ENCODE data around the gene ZNF827. TPM values are rescaled to one million over a fixed set of nuclear protein-coding genes. Genes with fewer than 3 reads are reported as not detected.
A peak's percentile ranks its signal among the peaks of the same experiment; 100 is the strongest.

The ZNF827 gene
- total RNA-seq, 1 donor from 2014 or later: 3.3 TPM

DNA sequence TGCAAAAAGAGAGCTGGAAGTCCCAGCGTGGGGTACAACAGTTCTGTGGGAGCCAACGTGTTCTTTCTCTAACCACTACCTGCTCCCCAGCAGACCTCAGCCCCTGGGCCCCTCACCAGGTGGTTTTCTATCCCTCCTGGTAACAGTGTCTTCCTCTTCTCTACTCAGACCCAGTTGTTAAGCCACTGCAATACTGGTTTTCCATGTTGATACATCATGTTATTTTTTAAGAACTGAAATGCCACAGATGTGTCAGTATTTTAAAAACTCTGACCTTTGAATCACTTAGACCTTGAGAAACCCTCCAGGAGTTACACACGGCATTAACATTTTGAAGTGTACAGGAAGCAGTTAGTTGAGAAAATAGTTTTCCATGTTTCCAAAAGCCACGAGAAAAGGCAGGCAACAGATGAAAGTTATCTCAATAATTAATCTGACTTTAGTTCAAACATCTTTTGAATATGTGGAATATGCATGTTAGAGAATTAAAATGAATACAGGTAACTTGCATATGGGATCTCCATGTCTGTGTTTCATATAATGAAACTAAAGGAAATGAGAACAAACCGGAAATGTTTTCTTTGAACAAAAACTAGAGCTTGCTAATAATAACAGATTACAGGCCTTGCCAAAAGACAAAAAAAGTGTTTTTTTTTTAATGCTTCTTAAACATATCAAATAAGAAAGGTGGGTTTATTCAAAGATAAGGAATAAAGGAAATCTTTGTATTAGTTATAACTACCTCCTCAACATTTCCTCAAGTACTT lies 108.8 kb downstream of the ZNF827 start:
- DNase-seq (ENCODE audit: low read depth, low spot score): no peak

DNA sequence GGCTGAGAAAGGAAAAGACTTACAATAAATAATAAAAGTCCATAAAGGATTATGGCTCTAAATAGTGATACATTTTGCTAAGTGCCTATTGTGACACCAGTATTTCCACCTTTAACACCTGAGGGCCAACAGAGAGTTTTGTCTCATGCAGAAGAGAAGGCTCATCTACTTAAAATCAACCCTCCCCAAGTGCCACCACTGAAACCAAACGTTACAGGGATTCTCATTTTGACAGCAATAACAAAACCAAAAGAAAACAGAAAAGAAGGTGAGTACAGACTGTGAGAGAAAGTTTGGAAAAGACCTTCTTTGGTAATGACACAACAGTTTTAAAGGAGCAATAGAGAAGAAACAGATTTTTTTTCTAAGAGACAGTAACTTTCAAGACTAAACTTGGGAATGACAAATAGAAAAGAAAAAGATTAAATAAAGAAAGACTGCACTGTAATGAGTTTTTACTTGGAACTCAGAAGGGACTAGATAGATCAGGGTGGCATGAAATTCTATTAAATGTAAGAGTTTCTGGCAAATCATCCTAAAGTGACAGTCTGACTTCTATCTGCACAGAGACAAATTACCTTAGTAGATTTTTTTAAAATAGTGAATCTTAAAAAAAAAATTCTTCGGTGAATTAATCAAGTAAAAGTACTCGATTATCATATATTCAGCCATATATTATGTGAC lies 109.7 kb downstream of the ZNF827 start:
- no peak for DNase-seq (ENCODE audit: low read depth, low spot score)

DNA sequence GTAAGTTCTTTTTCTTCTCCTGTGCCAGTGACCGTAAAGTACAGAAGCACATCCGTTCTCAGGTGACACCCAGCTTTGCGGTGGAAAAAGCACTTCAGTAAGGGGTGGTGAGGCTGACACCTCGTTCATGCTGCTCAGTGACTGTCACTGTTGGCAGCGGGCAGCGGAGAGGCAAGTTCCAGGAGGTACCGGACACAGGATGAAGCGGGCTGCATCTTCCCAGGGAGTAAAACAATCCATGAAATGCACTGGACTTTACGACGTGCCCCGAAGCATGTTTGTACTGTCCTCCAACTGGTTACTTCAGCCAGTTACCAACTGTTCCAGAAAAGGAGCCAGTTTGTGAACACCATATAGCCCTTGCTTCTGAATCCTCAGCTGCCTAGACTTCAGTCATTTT lies 110.7 kb downstream of the ZNF827 start:
- DNase-seq (ENCODE audit: low read depth, low spot score): no peak

DNA sequence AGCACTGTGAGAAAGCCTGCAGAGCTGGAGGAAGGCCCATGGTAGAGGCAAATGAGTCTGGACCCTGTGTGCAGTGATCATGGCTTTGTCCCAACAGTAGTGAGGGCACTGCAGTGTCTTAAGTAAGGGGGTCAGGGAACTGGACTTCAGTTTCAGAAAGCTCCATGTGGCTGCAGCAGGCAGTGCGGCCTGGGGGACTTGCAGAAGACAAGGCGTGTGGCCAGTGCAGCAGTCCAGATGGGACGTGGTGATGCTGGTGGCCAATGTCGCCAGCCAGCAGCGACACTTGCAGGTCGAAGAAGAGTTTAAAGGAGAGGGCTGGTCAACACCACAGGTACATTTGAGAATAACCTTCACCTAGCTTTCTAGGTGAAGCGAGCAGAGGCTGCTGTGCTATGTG lies 113.4 kb downstream of the ZNF827 start:
- no peak for DNase-seq (ENCODE audit: low read depth, low spot score)

DNA sequence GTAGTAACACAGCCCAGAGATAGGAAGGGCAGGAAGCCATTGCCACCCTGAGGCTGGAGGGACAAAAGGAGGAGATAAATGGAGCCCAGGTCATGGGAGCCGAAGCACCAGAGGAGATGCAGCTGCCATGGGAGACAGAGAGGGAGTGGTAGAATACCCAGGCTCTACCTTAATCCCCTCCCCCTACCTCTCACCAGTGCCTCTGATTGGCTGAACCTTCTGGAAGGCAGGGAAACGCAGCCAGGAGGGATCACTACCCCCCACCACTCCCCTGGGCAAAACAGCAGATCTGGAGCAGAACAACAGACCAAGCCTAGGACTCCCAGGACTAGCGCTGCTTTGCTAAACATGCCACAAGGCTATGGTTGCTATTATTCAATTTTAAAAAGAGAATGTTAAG lies 114.2 kb downstream of the ZNF827 start:
- DNase-seq (ENCODE audit: low read depth, low spot score): no peak

DNA sequence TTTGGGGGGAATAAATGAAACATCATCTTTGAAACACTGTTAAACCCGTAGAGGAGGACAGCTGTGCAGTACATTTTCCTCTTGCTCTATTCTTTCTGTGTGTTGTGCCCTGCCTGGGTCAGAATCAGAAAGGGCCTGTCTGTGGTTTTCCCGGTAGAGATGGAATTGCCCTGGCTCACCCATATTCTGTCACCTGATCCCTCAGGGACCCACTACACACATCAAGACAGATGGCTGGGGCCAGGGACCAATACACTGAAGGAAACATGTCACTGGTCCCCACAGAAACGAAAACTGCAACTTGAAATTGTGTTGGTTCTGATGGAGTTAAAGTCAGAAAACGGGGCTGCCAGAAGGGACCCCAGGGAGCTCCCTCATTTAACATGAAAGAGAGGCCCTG lies 114.9 kb downstream of the ZNF827 start:
- no peak for DNase-seq (ENCODE audit: low read depth, low spot score)

DNA sequence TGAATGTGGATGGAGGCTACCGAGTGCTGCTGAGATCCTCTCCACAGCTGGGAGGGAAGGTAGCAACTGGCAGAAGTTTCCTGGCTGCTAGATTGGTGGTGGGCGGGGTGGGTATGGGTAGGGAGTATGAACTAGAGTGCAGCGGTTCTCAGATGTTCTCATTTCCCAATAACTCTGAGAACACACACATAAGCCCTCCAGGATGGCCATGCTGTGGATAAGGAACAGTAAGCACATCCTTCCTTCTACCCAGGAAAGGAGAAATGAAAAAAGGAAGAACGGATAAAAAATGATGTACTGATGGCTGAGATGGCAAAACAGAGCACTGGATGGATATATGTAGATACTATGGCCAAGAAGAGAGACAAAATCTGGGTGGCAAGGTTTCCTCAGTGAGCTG lies 116.0 kb downstream of the ZNF827 start:
- DNase-seq (ENCODE audit: low read depth, low spot score): no peak

DNA sequence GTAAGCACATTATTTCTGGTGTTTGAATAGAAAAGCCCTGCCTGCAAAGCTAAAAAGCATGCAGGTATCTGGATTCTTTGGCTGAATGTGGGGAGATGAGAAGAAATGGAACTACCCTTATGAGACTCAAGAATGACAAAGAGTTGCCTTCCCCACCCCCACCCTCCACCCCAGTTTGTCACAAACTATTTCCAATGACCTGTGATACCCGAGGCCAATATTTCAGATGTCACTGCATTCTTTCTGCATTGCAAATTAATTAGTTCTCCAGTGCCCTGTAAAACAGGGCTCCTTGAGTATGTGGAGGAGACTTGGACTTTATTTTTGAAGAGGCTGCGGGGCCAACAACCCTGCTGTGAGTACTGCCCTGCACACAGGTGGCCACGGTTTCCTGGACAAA lies 116.4 kb downstream of the ZNF827 start:
- DNase-seq (ENCODE audit: low read depth, low spot score): no peak

DNA sequence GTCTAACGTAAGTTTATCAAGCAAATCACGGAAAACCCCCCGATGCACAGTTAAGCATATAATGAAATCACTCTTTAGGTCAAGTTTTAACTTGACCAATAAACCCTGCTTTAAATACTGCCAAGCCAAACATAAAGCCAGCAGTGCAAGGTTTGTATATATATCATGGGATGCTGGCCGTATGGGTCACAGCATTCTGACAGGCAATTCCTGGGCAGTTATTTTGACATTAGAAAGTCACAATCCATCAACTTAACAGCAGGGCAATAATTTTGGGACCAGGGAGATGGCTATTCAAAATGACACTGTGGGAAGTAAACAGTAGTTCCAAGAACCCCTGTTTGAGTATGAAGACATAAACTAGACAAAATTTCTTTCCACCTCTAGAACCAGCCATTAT lies 116.9 kb downstream of the ZNF827 start:
- DNase-seq (ENCODE audit: low read depth, low spot score): no peak

DNA sequence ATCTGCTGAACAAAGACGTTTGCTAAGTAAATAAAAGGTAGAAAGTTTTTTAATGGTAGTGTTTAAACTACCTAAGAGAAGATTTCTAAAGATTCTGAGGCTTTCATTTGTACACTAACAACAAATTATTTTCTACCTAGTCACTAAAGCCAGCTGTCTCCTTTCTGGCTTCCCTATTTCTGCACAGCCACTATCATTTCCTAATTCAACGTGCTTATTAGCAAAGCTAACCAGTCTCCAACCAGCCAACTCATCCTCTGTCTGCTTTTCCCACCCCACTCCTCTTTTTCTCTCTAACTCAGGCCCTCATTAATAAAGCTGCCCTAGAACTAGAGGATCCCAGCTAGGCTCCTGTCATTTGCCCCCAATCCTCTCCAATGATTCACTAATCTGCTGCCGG lies 118.2 kb downstream of the ZNF827 start:
- no peak for DNase-seq (ENCODE audit: low read depth, low spot score)

DNA sequence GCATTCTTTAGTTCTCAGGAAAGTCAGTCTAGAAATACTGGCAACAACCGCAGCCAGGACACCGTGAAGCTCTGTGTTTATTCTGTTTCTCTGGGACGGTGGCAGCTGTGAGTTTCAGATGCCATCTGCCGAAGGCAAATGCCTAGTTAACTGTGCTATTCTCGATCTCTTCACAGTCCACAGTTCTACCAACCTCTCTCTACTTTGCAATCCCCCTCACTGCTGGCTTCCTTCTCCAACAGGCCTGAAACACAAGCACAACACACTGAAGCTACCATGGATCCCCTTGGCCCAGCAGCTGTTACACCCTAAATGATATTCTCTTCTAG lies 118.8 kb downstream of the ZNF827 start:
- no peak for DNase-seq (ENCODE audit: low read depth, low spot score)

DNA sequence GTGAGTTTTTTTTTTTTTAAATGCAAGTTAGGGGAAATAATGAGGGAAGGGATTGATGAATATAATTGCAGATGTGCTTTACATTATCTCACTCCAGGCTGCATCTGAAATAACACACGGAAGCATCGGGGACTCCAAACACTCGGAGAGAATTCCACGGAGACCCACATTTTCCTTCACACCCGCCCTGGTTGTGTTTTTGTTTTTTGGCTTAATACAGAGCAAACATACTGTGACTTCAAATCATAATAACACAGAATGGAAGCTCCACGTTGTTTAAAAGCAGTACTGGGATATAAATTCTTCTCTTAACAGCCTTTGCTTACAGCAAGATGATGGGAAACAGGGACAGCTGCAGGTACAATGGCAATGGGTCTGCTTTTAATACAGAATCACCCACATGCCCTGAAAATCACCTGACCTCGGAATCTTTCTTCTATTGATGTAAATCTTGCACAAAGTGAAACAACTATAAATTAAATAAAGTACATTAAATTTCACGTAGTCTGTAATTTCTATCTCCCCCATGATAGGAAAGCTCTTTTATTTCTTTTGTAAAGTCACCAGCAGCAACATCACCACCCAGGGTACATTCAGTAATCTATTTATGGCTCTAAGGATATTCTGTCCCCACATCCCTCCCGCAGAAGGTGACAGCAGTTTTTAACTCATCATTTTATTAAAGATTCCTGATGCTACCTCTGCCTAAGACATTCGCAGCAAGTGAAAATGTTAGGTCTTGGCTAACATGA lies 119.3 kb downstream of the ZNF827 start:
- DNase-seq (ENCODE audit: low read depth, low spot score): no peak

DNA sequence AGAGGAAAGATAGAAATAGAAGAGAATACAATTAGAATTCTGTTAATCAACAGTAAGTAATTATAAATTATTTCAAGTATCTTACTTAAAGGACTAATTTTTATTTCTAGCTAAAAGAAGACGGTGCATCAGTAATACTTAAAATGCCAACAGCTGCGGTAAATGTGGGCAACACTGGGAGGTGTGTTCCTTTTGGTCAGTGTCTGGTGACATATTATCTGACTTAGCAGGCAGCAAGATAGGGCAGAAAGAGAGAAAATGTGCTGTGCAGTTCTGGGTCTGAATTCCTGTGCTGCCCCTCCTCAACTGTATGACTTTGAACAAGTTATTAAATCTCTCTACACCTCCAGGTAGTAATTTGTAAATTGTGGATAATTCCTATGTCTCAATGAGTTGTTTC lies 120.6 kb downstream of the ZNF827 start:
- no peak for DNase-seq (ENCODE audit: low read depth, low spot score)

DNA sequence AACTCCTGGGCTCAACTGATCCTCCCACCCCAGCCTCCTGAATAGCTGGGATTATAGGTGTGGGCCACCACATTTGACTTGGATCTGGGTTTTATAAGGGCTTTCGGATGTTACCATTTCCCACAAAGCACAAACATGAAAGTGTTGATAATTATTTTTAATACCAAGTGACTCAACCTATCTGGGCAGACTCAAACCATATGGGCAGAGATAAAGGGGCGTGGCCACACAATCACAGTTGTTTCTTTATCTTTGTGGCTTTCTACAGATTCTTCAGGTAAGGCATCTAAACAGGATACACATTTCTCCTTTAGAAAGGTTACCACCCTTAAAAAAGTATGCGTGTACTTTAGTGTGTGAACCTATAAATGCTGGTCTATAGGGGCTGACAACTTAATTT lies 122.5 kb downstream of the ZNF827 start:
- no peak for DNase-seq (ENCODE audit: low read depth, low spot score)

DNA sequence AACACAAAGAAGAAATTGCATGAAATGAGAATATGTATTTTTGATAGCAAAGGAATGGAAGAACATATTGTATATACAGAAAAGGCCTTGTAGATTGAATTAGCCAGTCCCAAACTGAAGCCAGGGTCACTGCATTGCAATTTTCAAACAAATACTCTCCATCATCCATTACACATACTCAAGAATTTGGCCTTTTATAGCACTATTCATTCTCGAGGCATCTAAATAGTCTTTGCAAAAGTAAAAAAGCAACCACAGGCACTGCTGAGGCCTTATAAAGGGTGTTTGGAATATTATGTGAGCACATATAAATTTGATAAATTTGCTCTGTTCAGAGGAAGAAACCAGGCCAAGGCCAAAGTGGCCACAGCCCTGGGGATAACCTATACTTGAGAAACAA lies 123.0 kb downstream of the ZNF827 start:
- DNase-seq (ENCODE audit: low read depth, low spot score): no peak

DNA sequence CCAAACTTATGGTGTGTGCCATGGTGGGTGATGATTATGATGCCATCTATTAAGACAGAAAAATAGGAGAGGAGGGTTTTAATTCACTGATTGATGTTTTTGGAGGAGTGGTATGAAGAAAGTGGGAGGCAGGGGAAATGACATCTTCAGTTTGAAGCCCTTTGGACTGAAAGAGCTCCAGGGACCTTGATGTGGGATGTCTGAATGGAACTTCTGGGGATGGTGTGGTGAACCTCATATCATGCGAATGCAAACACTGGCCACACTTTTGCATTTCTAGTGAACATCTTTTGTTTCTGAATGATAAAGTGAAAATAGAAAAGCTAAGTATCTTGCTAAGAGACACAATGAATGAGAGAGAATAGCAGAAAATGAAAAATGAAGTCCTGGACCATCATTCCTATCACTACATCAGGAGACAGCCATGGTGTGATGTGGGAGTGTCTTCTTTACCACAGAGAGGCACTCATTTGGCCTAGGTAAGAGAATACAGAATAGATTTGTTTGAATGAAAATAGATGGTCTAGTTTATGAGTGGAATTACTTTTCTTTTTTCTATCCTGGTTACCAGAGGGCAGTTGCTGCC lies 123.5 kb downstream of the ZNF827 start:
- DNase-seq (ENCODE audit: low read depth, low spot score): no peak

DNA sequence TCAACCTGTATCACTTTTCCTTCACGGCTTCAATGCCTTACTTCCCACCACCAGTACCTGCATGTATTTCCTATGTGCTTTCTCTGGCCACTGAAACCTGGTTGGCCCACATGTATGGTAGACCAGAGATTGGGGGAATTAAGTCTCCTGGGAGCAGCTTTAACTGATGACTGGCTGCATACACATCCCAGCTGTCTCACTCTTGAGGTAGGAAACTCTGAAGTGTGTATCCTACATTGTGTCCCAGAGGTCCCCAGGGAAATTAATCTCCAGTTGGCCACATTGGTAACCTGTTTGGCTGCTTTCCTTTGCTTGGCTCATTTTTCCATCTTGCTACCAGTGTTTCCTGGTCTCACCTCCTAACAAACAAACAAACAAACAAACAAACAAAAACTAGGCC lies 124.4 kb downstream of the ZNF827 start:
- no peak for DNase-seq (ENCODE audit: low read depth, low spot score)

DNA sequence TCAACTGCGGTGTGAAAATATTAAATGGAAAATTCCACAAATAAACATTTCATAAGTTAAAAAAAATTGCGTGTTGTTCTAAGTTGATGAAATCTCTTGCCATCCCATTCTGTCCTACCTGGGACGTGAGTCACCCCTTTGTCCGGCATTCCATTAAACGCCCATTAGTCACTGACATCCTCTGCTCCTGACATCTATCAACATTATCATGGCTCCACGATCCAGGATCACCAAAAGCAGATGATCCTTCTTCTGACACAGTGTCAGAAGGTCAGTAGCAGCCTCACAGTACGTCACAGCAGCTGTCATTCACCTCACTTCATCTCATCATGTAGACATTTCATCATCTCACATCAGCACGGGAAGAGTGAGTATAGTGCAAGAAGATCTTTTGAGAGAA lies 125.7 kb downstream of the ZNF827 start:
- no peak for DNase-seq (ENCODE audit: low read depth, low spot score)

DNA sequence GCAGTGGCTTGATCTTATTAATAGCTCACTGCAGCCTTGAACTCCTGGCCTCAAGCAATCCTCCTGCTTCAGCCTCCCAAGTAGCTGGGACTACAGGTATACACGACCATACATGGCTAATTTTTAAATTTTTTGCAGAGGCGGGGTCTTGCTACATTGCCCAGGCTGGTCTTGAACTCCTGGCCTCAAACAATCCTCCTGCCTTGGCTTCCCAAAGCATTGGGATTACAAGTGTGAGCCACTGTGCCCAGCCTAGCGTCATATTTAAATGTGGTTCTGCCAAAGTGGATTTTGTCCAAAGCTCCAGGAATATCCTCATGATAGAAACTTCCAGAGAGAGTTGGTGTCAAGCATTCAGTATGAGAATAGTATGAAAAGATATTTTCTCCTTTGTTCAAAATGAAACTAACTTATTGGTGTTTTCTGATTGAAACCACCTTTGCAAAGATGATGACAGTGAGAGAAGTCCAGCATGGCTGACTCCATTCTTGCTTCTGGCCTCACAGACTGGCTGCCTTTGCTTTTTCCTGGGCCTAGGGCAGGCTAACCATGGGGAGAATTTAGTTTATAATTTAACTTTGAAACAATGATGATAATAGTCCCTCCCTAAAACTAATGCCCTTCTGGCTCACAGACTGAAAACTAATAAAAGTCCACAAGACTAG lies 129.6 kb downstream of the ZNF827 start:
- DNase-seq (ENCODE audit: low read depth, low spot score): no peak

DNA sequence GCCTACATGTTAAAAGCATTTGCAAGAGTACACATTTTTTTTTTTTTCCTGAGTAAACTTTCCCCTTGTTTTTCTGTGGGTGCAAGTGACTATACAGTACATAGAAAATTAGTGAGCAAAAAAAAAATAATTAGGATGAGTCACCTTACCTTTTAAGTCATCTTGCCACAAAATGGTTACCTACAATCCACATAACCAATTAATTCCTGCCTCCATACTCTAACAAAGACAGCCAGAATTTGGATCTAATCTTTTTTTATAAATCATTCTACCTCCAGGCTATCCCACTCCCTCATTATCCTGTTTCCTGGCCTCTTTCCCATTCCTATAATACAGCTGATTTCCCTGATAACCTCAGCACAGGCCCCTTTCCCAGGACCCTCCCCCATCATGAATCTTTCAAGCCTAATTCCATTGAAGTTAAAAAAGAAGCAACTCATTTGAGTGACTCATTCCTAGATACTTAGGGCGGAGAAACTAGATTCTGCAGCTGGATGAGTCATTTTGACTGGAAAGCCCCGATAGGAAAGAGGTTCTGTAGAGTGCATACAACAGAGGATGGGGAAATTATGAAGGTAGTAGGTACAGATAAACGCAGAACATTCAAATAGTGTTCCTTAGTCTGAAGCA lies 130.5 kb downstream of the ZNF827 start:
- DNase-seq (ENCODE audit: low read depth, low spot score): peak; percentile 79

DNA sequence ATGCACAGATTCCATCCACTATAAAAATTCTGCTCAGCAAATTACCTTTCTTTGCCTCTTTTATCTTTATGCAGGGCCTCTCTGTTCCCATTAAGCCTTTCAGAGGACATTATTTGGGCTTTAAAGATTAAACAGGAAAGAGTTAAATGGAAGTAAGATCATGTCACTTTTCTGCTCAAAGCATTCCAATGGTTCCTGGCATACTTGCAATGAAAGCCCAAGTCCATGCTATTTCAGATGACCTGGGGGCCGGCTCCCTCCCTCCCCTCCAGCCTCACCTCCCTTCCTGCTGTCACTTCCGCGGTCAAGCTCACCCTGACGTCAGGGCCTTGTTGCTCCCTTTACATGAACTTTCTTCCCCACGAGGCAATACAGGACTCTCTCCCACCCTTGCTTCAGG lies 133.1 kb downstream of the ZNF827 start:
- DNase-seq (ENCODE audit: low read depth, low spot score): peak; percentile 44
